ENCODE data around the gene SASH1.

SASH1 gene

GRCh38 chr6:148406579-148407371 lies 64.1 kb downstream of the SASH1 start:
- no peak for DNase-seq

GRCh38 chr6:148407372-148407771 lies 64.7 kb downstream of the SASH1 start:
- DNase-seq = no peak

DNA sequence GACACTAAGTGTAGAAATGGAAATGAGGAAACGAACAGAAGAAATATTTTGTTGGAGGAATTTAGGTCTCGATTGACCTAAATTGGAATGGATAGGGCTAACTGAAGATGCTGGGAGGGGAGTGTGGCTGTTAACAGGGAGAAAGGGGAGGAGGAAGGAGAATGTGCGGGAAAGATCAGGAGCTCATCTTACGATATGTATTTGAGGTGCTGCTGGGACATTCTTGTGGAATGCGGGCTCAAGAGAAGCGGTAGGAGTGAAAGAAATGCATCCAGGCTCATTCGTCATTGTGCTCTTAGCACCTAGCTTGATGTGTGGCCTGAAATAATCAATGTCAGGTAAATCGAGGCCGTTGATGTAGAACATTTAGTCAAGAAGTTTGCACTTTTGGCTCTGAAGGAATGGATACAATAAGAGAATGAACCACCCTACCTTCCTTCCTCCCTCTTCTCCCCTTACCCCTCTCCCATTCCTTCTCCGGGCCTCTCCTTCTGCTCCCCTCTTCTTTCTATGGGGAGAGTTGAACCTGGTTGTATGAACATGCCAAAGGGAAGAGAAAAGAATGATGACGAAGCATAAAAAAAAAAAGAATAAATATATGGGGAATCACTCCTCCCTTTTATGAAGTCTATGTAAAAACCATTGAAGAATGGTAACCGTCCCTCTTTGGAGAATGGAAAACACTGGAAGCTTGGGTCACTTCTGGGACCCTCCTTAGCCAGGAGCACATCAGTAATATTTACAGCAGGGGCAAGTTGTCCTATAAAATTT lies 70.9 kb downstream of the SASH1 start:
- DNase-seq = no peak

DNA sequence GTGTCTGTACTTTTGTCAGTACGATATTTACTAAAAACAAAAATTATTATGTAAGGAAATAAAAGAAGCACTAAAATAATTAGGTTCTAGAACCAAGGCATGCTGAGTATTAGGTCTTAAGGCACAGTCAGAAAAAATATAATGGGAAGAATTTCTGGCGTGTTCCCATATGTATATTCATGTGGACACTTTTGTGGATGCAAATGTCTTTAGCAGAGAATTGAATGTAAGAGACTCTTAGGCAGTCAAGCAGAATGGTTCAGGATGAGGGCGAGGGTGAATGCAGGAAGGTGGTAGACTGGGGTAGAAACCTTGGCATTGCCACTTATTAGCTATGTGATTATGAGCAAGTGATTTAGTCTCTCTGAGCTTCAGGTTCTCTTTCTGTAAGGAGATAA lies 71.5 kb downstream of the SASH1 start:
- DNase-seq = no peak

- DNase-seq = no peak
These were observed 72.2 kb downstream of the SASH1 start for GRCh38 chr6:148414836-148415235.

- no peak for DNase-seq
These were observed 73.0 kb downstream of the SASH1 start for GRCh38 chr6:148415511-148416260.

GRCh38 chr6:148416330-148416965 lies 73.8 kb downstream of the SASH1 start:
- no peak for DNase-seq

- DNase-seq = no peak
These were observed 74.4 kb downstream of the SASH1 start for GRCh38 chr6:148417045-148417444.

DNA sequence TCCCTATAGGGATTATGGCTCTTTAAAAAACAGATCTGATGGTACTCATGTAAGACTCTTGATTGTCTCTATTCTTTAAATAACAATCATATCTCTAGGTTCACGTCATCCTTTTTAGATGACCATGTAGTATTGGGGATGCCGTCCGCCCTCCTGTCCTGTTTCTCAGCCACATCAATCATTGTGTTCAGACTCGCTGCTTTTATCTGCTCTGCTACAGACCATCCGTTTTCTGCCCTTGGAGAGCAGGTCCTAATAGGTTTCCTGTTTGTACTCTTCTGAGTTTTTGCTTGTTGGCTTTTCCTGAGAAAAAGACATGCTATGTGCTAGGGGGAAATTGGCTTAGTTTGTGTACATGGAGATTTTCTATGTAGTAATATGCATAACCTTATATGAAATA lies 76.8 kb downstream of the SASH1 start:
- no peak for DNase-seq

- DNase-seq = no peak
These were observed 79.4 kb downstream of the SASH1 start for GRCh38 chr6:148422085-148422484.

DNA sequence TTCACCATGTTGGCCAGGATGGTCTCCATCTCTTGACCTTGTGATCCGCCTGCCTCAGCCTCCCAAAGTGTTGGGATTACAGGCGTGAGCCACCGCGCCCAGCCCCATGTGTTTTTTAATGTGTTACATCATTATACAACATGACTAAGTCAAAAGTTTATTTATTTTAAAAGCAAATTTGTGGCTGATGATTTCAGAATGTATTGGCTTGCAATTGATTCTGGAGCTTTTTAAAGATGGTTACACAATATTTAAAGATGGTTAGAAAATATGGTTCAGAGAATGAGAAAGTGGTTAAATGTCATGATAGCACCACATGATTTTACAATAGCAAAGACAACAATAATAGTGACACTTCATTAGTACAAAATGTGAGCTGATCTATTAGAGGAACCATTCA lies 80.5 kb downstream of the SASH1 start:
- DNase-seq = no peak

DNA sequence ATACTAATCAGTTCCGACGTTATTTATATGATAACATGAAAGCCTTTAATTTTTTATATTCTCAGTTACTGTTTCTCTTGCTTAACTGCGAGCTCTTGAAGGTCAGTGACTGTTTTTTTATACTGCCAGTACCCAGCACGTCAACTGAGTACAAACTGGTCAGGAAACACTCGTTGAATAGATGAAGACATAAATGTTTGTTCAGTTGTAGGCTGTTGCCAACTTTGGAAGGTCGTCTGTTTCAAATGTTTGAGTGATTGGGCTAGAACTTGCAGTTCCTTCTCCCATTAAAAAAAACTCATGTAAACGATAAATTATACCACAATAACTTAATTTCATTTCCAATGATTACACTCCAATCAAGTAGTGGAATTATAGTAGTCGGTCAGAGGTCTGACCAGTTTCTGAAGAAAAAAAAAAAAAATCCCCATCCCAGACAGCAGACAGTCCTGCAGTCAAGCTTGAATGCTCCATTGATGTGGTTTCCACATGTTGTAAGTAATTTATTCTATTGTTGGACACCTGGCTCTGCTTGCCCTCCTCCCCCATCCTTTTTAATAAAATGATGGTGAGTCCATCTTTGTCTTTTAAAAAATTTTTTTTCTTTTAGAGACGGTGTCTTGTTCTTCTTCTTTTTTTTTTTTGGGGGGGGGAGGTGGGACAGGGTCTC lies 81.1 kb downstream of the SASH1 start:
- DNase-seq = no peak

- DNase-seq = no peak
These were observed 82.8 kb downstream of the SASH1 start for GRCh38 chr6:148425443-148425842.

GRCh38 chr6:148426317-148426977 lies 83.8 kb downstream of the SASH1 start:
- no peak for DNase-seq

DNA sequence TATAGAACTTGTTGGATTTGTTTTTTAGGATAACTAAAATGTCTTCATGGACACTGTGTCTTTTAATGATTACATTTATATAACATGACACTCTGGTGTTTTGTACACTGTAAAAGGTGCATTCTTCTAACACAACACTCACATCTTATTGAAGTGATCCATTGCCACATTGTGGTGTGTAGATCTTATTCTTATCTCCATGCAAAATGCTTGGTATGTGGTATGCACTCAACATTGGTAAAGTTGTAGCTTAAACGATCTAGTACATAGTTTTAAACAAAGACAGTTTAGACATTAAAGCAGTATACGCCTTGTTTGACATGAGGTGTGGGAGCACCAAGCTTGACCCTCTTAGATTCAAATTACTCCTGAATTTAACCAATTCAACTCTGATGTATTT lies 84.7 kb downstream of the SASH1 start:
- DNase-seq = no peak

DNA sequence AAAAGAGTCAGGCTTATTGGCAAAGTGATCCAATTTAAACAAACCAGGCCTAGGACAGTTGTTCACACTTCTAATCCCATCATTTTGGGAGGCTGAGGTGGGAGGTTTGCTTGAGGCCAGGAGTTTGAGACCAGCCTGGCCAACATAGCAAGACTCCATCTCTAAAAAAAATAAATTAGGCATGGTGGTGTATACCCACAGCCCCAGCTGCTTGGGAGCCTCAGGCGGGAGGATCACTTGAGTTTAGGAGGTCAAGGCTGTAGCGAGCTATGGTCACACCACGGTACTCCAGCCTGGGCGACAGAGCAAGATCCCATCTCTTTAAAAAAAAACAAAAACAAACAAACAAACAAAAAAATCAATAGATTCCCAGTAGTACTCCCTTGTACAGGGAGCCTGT lies 86.8 kb downstream of the SASH1 start:
- DNase-seq = no peak

GRCh38 chr6:148430897-148431296 lies 88.3 kb downstream of the SASH1 start:
- no peak for DNase-seq

- DNase-seq = no peak
These were observed 88.8 kb downstream of the SASH1 start for GRCh38 chr6:148431413-148431812.

DNA sequence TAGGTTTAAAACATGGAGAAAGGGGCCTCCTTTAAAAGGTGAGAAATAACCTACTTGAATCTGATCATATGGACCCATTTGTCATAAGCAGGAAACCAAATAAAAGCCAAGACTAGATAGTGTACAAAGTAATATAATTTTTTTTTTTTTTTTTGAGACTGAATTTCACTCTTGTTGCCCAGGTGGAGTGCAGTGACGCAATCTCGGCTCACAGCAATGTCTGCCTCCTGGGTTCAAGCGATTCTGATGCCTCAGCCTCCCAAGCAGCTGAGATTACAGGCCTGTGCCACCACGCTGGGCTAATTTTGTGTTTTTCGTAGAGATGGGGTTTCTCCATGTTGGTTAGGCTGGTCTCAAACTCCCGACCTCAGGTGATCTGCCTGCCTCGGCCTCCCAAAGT lies 89.2 kb downstream of the SASH1 start:
- DNase-seq = no peak

DNA sequence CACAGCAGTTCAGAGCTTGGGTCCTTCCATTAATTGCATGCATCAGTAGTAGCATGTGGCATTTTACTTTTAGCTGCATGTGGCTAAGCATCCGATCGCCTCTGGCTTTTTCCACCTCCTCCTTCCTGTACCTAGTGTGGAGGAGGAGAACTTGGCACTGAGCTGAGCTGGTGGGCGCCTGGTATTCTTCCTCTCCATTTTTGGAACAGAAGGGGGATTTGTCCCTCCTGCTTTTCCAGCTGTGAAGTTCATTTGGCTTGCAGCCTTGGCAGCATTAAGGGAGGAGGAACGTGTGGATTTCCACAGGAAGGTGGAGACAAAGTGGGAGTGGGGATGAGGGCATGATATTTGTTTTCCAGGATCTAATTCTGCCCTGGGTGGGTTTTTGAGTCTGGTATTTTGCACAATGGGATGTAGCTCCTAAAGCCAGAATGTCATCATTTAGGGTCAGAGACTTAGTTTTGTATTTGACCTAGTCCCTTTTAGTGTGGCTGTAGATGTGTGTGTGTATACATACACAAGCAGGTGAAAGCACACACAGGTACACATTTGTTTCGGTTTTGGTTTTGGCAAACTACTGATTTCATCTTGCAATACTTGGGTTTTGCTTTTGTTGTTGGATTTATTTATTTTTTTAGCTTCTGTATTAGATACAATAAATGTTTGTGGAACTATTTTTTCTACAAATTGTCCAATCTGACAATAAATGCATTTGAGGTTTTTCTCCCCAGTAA lies 90.0 kb downstream of the SASH1 start:
- no peak for DNase-seq

GRCh38 chr6:148435386-148435785 lies 92.7 kb downstream of the SASH1 start:
- no peak for DNase-seq

All from activated T-cell treated with anti-CD3 and anti-CD28 coated beads, Interleukin-2, amount 50 U/mL, for 48 hours (primary cell).